GM10266 (cell line): Measurements from ENCODE around the gene TSKU.

Experiments
- DNase-seq: peaks from one replicate; pipeline ENCODE4 v3.0.0; 2012; ENCODE audit errors: extremely low spot score
- TF ChIP-seq, protein P1 (sequence below): IDR thresholded peaks from 2 replicates; pipeline ENCODE4 v1.5.1; 2012; ENCODE audit warnings: mild to moderate bottlenecking, low read depth; ENCODE audit not compliant: control insufficient read depth, insufficient read depth; ENCODE audit errors: missing control alignments

TSKU gene

DNA sequence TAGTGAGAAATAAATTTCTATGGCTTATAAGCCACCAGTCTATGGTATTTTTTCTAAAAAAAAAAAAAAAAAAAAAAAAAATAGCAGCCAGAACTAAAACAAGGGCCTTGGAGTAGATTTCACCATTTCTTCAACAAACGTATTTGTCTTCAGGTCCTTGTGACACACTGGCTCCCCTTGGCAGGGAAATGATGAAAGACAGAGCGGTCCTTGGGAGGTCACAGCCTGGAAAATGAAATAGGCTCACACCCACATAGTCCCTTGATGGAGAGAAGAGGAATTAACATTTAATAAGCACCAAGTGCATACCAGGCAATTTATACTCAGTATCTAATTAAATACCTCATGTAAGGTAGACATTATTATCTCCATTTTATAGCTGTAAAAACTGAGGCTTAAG is 51.9 kb downstream of the TSKU start:
- DNase-seq: no peak
- TF ChIP-seq, protein P1, sequence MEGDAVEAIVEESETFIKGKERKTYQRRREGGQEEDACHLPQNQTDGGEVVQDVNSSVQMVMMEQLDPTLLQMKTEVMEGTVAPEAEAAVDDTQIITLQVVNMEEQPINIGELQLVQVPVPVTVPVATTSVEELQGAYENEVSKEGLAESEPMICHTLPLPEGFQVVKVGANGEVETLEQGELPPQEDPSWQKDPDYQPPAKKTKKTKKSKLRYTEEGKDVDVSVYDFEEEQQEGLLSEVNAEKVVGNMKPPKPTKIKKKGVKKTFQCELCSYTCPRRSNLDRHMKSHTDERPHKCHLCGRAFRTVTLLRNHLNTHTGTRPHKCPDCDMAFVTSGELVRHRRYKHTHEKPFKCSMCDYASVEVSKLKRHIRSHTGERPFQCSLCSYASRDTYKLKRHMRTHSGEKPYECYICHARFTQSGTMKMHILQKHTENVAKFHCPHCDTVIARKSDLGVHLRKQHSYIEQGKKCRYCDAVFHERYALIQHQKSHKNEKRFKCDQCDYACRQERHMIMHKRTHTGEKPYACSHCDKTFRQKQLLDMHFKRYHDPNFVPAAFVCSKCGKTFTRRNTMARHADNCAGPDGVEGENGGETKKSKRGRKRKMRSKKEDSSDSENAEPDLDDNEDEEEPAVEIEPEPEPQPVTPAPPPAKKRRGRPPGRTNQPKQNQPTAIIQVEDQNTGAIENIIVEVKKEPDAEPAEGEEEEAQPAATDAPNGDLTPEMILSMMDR: no peak

DNA sequence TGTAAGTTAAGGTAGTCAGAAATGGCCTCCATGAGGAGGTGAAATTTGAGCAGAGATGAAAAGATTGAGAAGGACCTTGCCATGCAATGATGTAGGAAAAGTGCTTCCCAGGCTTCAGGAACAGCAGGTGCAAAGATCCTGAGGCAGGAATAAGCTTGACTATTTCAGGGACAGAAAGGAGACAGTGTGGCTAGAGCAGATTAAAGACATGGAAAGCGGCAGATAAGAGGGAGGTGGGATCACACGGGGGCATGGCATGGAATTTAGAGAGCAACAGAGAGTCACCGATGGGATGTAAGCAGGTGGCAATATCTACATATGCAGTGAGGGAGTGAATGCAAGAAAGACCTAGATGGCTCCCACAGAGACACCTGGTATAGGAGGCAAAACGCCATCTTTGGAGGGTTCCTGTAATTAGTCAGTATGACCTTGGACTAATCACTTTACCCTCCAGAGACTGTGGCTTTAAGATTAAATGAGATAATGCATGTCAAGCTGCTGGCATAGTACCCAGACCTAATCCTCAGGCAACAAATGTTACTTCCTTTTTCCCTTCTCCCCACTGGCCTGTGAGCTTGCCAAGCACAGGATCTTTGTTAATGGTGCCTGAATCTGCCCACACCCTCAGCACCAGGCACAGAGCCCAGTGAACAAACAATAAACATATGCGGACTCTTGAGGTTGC is 52.9 kb downstream of the TSKU start:
- TF ChIP-seq, protein P1: no peak
- no peak for DNase-seq

DNA sequence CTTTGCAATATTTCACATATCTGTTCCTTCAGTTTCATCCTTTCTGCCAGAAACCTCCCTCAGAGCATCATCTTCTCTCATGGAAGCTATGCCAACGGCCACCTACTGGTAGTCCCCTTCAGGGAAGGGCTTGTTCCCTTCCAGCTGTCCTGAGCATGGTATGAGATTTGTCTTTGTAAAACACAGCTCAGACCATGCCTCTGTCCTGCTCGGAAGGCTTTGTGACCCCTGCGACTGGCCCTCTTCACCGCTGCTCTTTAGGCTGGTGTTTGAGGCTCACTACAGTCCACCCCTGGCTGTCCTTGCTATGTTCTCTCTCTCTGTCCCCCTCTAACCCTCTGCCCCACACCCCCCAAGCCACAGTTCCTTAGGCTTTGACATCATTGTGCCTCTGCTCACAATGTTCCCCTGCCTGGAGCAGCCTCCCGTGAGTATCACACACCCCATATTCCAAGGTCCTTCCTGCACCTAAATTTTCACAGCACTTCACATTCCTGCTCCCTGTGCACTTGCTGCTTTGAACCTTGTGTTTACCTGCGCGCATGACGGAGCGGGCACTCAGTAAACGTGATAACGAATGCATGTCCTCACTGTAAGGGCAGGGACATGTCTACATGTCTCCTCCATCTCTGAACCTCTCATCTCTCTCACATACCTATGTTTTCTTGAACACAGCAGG is 53.6 kb downstream of the TSKU start:
- no peak for DNase-seq
- TF ChIP-seq, protein P1: no peak

DNA sequence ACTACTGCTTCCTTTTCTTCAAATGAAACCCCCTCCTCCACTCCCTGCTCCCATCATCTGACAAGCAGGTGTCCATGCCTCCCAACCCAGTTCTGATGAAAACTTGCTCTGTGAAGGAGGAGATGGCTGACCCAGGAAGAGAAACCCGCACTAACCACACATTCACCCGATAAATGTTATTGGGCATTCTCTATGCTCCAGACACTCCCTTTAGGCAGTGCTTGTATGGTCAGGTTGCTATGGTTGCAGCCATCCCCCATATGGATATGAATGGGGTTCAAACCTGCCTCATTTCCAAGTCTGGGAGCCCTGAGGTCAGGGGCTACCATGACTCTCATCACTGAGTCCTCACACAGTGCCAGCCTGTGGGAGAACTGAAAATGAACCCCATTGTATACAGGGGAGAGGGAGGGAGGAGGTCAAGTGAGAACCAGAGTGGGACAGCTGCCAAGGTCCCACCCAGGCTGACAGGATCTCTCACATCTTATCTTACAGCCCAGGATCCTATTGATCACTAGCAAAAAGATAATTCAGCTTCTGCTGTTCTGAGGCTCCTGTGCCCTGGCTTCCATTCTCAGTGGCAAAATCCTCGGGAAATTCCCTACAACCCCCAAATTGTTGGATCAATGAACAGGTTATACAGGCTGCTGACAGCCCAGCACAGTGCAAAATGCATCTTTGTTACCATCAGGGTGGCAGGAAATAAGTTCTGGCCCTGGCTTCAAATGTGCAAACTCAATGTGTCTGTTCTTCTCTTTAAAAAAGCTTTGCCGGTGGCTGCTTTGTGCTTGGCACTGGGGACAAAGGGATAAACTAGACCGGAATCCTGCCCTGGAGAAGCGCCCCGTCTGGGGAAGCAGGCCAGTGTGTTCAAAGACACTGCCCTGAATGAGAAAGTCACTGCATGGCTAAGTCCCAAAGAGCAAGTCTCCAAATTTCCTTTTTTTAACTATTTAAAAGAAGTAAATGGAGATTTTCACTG is 54.8 kb downstream of the TSKU start:
- TF ChIP-seq, protein P1: no peak
- DNase-seq: no peak

DNA sequence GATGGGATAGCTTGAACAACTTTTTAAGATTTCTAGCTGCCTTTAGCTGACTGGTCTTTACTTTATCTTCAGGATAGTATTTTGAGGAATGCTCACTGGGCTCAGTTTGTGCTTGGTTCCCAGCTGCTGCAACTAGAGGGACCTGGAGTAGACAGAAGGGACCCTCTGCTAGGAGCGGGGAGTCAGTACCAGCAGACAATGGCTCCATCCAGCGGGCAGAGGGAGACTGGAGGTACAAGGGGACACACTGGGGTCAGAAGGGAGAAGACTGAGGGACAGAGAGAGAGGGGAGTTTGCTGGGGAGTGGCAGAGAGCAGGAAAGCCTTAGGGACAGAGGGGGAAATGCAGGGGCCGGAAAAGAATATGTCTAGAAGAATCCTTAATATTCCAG is 55.5 kb downstream of the TSKU start:
- no peak for DNase-seq
- TF ChIP-seq, protein P1: peak; percentile 6

DNA sequence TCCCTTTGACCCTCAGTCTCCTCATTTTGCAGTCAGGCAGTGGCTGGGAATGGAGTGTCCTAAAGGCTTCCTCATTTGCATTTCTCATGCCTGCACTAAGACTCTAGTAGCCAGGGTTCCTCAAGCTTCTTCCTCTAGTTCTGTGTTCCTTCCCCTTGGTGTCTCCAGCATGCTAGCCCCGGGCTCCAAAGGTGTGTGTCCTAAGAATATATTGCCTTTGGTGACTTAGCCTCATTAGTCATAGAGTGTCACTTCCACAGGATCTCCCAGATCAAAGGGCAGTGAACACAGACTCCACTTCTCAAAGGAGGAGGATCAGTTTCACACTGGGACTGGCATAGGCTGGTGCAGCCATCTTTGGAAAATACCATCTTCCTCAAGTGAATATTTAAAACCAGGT is 56.2 kb downstream of the TSKU start:
- TF ChIP-seq, protein P1: no peak
- no peak for DNase-seq
